DND-41 (cell line): ENCODE results near the gene ENO2.

ENCODE experiments used
- CTCF ChIP-seq: IDR thresholded peaks from 2 replicates; pipeline ENCODE4 v1.5.1; 2012; ENCODE audit warnings: borderline replicate concordance, low read length, moderate library complexity, mild to moderate bottlenecking; ENCODE audit not compliant: poor library complexity, severe bottlenecking; ENCODE audit errors: extremely low read depth
- EZH2 ChIP-seq: IDR thresholded peaks from 3 replicates; pipeline ENCODE4 v1.6.1; 2012; ENCODE audit warnings: borderline replicate concordance, low read depth, mild to moderate bottlenecking, moderate library complexity, low read length, inconsistent platforms; ENCODE audit not compliant: severe bottlenecking

- TF ChIP-seq CTCF = no peak
- TF ChIP-seq EZH2 = no peak
Measured at GRCh38 chr12:6915789-6916285, 1.5 kb downstream of the ENO2 start.
